Keratinocyte (primary cell): Measurements from ENCODE around the gene TOM1L2.

Experiments used
- EZH2 ChIP-seq: IDR thresholded peaks from one replicate; pipeline ENCODE4 v1.6.1; 2012; ENCODE audit warnings: inconsistent platforms, mild to moderate bottlenecking, low read length, moderate library complexity
- TF ChIP-seq, protein P1 (sequence below), 3 experiments: IDR thresholded peaks in 1 of 3; conservative IDR thresholded peaks in 1 of 3; optimal IDR thresholded peaks in 1 of 3; 2 replicates in 2 of 3; 3 replicates in 1 of 3; pipeline versions ENCODE3 to v1.5.1; 2011; ENCODE audit warnings: low read length in 3 of 3, mild to moderate bottlenecking in 3 of 3, moderate library complexity in 2 of 3, control low read depth in 1 of 3, inconsistent platforms in 1 of 3; ENCODE audit not compliant: insufficient read depth in 2 of 3; ENCODE audit errors: extremely low read depth in 1 of 3

DNA sequence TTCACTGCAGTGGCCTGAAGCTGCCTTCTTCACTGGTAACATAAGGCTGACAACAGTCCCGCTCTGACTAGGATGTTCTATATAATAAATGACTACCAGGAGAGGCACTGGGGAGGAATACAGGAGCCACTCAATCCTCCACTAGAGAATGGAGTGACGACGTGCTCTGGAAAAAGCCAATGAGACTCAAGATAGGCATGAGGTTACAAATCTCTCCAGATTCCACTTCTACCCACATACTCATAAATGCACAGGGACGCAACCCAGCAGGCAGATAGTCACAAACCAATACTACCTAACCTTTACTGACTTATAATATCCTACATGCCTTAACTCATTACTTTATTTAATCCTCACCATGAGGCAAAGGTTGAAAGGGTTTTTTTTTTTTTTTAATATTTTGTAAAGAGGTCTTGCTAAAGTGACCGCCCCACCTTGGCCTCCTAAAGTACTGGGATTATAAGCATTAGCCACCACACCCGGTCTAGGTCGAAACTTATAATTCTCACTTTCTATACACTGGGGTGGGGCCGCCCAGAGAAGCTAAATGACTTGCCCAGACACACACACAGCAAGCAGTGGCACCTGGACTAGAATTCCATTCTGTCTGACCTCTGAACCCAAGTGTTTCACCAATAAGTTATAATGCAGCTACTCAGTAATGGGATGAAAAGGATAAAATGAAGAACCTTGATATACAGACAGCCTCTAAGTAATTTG is 33.7 kb downstream of the TOM1L2 start:
- no peak for TF ChIP-seq EZH2
- TF ChIP-seq, protein P1, sequence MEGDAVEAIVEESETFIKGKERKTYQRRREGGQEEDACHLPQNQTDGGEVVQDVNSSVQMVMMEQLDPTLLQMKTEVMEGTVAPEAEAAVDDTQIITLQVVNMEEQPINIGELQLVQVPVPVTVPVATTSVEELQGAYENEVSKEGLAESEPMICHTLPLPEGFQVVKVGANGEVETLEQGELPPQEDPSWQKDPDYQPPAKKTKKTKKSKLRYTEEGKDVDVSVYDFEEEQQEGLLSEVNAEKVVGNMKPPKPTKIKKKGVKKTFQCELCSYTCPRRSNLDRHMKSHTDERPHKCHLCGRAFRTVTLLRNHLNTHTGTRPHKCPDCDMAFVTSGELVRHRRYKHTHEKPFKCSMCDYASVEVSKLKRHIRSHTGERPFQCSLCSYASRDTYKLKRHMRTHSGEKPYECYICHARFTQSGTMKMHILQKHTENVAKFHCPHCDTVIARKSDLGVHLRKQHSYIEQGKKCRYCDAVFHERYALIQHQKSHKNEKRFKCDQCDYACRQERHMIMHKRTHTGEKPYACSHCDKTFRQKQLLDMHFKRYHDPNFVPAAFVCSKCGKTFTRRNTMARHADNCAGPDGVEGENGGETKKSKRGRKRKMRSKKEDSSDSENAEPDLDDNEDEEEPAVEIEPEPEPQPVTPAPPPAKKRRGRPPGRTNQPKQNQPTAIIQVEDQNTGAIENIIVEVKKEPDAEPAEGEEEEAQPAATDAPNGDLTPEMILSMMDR (optimal IDR thresholded peaks at IDR 0.05 in 1 of 3, IDR thresholded peaks at IDR 0.05 in 1 of 3, conservative IDR thresholded peaks at IDR 0.05 in 1 of 3; ENCODE audit: extremely low read depth in 1 of 3, insufficient read depth in 2 of 3, low read length in 3 of 3) = no peak
